SIG-M5 treated with dmso at 0.1 percent for 504 hours (cell line): ENCODE data around the gene SEH1L.

Experiments used
- DNase-seq: peaks from one replicate; lab custom pipeline; 2025; ENCODE audit not compliant: unreplicated experiment; lab: John Stamatoyannopoulos, UW

The SEH1L gene

GRCh38 chr18:13032173-13032572, 84.4 kb downstream of the SEH1L start:
- DNase-seq: no peak

GRCh38 chr18:13035249-13035914, 87.6 kb downstream of the SEH1L start:
- DNase-seq: no peak

- DNase-seq: no peak
Observed at GRCh38 chr18:13036622-13037320, 89.0 kb downstream of the SEH1L start.
